ENCODE measurements around the gene MS4A15.
A peak's percentile ranks its signal among the peaks of the same experiment; 100 is the strongest.
"Not testable (repeated sequence)": the region's sequence is repeated elsewhere in the genome, so short reads cannot be mapped to it uniquely, and the experiment has no call there.

The MS4A15 gene

GRCh38 chr11:60757231-60757800 lies 649 bp downstream of the MS4A15 start:
- no peak for DNase-seq

DNA sequence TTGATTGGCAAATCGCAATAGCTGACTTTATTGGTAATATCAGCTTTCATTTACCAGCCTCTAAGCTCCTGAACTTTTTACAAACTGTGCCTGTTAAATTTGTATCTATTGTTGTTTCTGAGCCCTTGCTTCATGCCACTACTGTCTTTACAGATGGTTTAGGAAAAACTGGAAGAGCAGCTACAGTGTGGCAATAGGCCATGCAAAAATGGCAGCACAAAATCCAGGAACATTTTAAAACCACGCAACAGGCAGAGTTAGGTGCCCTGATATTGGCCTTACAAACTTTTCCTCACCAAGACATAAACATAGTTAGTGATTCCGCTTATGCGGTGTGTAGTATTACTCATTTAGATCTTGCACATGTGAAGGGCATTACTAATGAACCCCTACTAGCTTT lies 2.0 kb downstream of the MS4A15 start:
- DNase-seq: not testable (repeated sequence)

DNA sequence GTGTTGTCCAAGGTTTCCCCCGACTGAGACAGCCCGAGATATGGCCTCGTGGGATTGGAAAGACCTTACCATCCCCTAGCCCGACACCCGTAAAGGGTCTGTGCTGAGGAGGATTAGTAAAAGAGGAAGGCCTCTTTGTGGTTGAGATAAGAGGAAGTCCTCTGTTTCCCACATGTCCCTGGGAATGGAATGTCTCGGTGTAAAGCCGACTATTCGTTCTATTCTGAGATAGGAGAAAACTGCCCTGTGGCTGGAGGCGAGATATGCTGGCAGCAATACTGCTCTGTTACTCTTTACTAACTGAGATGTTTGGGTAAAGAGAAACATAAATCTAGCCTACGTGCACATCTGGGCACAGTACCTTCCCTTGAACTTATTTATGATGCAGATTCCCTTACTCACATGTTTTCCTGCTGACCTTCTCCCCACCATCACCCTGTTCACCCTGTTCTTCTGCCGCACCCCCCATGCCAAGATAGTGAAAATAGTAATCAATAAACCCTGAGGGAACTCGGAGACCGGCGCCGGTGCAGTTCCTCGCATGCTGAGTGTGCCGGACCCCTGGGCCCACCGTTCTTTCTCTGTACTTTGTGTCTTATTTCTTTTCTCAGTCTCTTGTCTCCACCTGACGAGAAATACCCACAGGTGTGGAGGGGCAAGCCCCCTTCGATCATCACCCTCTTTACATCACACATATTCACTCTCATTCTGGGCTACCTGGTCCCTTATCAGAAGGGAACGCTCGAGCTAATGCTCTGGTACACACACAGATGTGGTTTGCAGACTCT lies 3.0 kb downstream of the MS4A15 start:
- DNase-seq: not testable (repeated sequence)

DNA sequence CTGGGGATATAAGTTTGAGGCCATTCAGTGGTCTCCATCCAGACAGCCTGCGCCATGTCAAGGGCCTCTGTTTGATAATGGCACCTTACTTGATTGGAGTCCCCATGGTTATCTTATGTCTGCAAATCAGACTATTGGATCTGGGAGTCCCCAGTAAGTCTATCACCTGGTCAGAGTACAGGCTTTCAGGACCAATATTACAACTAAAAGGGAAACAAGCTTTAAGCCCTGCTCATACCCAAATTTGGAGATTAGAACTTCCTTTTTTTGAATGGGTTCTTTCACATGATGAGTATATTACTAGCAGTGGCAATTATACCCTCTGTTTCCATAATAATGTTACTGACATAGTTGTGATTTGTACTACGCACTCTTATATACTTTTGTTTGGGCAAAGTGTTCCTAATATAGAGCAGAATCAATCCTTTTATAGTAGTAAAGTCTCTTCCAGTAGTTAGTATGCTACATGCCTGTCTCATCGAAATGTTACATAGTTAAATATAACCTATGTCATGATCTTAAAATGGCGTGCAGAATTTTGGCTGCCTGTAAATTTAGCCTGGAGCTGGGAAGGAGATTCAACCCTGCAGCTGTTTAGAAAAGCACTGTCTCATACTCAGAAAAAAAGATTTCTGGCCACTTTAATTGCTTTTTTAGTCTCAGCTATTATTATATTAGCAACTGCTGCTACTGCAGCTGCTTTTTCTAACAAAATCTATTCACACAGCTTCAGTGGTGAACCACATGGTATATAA lies 4.9 kb downstream of the MS4A15 start:
- peak in 1 of 2 experiments; percentile 75 for DNase-seq

DNA sequence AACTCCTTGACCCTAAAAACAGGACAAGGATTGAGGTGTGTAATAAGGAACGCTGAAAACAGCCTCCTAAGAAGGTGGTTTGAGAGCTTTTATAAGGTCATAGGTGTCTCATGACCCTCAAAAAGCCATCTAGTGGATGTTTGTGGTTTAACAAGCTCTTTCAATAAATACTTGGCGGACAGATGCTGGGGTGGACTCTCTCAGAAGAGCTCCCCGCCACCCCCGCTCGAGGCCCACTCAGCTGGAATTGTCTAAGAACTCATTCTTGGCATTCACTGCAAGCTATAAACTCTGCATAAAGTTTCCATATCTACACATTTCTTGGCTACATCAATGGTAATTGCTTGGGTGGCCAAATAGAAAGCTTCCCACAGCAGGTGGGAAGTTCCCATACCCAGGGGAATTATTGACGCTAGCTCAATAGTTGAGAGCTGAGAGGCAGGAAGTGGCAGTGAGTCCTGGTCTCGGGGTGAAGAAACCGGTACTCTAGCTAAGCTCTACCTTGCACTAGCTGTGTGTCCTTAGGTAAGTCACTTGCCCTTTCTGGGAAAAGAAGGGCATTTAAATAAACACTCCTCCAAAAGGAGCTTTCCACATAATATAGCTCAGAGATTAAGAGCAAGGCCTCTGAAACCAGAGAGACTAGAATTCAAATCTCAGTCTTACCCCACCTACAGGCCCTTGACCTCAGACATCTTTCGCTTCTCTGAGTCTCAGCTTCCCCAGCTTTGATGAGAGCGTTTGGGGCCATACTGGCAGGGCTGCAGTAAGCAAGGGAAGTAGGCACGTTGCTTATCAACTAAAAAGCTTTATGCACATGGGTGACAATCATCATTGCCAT lies 6.4 kb downstream of the MS4A15 start:
- peak; percentile 62 to 87 for DNase-seq

GRCh38 chr11:60763692-60764369 lies 7.2 kb downstream of the MS4A15 start:
- no peak for DNase-seq

DNA sequence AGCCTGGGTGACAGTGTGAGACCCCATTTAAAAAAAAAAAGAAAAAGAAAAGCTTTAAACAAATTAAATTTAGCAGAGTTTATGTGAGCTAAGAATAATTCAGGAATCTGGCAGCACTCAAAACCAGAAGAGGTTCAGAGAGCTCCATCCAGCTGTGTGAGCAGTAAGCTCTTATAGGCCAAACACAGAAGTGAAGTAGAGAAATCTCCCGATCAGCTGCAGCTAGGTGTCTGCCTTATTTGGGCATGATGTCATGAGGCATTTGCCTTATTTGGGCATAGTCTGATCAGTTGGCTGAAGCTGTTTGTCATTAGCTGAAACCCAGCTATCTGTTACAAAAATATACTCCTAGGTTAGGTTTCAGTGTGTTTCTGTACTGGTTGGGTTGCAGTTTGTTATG lies 8.2 kb downstream of the MS4A15 start:
- DNase-seq: peak in 1 of 2 experiments; percentile 69

DNA sequence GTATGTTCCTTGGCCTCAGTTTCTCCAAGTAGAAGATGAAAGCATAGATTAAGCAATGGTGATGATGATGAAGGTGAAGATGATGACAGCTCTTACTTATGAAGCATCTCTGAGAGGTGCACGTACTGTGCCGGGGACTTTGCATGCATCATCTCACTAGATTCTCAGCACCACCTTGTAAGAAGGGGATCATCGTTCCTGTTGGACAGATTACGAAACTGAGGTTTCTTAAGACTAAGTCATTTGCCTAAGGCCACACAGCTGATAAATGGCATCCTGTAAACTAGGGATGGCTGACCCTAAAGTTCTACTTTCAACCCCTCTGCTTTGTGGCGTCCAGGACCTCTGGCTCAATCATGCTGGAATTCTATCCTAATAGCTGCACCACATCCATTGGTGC lies 8.7 kb downstream of the MS4A15 start:
- no peak for DNase-seq

- DNase-seq: no peak
Observed at GRCh38 chr11:60766547-60766946, 9.9 kb downstream of the MS4A15 start.

DNA sequence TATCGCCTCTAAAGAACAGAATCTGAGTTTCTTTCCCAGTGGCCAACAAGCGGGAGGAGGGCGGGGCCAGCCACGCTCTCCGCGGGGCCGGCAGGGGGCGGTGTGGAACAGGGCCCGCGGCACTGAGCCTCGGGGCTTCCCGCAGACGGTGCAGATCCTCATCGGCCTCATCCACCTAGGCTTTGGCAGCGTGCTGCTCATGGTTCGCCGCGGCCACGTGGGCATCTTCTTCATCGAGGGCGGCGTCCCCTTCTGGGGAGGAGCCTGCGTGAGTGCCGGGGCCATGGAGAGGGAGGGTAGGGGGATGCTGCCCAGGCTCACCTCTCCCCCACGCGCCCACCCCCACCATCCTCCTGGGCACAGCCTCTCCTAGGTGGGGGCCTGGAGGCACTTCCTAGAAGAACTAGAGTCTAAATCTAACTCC lies 10.7 kb downstream of the MS4A15 start:
- no peak for DNase-seq

DNA sequence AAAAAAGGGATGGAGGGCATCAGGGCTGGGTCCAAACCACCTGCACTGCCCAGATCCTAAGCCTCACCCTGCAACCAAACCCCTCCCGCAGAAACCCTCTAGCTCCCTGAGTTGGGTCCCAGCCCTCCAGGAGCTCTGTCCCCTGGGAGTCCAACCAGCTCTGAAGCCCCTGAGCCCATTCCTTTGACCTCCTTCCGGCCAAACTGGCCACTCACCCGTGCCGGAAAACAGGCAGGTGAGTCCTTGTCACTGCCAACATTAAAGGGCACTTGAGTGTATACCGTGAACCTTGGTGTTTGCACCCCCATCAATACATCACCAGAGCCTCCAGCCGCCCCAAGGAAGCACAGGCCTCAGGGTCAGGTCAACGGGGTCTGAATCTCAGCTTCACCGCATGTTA lies 11.5 kb downstream of the MS4A15 start:
- DNase-seq: no peak

DNA sequence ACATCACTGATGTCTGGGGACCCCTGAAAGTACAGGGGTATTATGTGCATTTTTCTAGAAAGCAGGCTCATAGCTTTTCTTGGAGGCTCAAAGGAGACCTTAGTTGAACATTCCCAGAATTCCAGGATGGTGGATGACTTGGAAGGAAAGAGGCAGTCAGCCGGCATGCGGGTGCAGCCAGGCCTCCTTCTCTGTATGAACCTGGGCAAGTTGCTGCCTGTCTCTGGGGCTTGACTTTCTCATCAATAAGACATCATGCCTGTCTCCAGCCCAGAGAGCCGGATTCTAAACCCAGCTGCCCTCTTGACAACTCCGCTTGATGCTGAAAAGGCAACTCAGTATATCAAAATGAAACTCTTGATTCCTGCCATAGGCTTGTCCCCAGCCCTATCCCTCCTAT lies 12.6 kb downstream of the MS4A15 start:
- DNase-seq: no peak

DNA sequence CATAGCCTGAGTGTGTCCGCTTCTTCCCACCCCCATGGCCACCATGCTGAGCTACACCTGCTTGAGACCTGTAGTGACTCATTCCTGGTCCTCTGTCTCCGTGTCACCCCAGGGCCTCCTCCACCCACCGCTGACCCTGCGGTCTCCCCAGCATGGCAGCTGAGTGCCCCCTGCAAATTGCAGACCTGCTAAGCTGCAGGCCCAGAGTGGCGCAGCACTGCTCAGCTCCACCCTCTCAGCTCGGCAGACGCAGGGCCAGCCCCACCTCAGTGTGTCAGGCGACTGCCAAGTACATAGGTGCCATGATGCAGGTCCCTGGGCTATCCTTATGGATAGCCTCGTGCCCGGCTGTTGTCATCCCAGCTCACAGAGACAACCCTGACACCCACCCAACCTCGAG lies 13.1 kb downstream of the MS4A15 start:
- no peak for DNase-seq

GRCh38 chr11:60771146-60771545 lies 14.5 kb downstream of the MS4A15 start:
- DNase-seq: no peak

- DNase-seq: no peak
Observed at GRCh38 chr11:60771879-60772525, 15.3 kb downstream of the MS4A15 start.

GRCh38 chr11:60772666-60773065 lies 16.0 kb downstream of the MS4A15 start:
- DNase-seq: no peak

GRCh38 chr11:60774726-60775125 lies 18.1 kb downstream of the MS4A15 start:
- DNase-seq: no peak

DNA sequence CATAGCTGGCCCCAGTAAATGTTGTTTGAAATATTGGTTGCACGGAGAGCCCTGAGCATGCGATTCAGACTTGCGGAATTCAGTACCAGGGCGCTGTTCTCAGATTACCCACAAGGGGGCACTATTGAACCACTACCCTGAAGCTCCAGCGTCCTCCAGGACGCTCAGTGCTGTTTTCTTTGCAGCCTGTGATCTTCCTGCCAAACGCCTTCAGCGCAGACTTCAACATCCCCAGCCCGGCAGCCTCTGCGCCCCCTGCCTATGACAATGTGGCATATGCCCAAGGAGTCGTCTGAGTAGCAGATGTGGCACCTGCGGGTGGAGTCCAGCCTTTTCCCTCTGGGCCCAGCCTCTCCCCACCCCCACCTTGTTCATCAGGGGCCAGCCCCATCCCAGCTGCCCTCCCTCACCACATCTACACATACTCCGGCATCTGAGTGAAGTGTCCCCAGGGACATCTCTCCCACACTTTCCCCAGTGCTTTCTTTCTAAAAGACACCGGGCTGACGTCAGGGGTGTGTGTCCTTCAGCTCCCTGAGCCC lies 18.8 kb downstream of the MS4A15 start:
- peak; percentile 82 to 88 for DNase-seq

GRCh38 chr11:60776167-60776566 lies 19.5 kb downstream of the MS4A15 start:
- no peak for DNase-seq

DNA sequence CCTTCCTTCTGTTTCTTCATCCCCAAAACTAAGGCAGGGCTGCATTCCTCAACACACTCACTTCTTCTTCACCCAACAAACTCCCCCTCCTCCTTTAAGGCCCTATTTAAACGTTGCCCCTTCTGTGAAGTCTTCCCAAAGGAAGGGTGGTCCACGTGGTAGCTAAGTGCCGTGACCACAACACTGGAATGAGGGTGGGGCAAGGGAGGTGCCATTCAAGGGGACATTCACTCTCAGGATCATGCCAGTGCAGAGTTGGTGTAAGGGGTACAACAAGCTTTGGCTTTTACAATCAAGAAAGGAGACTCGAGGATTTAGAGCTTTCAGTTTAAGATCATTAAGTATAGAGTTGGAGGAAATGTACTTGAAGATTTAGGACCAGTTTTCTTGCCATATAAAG lies 20.4 kb downstream of the MS4A15 start:
- no peak for DNase-seq

DNA sequence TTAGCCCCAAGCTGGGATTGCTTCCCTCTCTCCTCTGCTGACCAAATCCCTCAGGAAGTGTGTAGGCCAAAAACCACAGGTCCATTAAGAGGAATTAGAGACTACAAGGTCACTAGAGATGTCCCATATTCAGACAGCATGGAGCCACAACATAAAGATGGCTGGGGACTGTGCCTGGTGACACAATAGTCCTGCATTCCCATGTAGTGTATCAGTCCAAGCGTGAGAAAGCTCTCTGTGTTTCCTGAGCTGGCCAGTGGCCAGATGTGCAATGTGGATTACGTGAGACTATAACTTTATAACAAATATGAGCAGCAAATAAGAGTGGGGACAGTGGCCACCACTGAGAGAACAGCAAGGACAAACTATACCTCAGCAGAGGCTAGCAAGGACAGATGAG lies 20.9 kb downstream of the MS4A15 start:
- DNase-seq: no peak

DNA sequence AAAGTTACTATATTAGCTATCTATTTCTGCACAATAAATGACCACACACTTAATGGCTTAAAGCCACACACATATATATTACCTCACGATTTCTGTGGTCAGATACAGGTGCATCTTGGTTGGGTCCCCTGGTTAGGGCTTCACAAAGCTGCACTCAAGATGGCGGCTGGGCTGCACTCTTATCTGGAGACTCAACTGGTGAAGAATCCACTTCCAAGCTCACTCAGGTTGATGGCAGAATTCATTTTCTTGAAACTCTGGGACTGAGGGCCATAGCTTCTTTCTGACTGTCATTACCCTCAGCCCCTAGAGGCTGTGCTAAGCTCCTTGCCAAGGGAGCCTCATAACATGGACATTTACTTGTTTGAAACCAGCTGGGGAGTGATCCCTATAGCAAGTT lies 23.4 kb downstream of the MS4A15 start:
- DNase-seq: no peak

Measured in NCI-H2081 (cell line).